KMS-11 (cell line): ENCODE measurements around the gene TPO.

ENCODE experiments used
- H2AFZ ChIP-seq: fragments of 200-600 bp; sonication (generic); 2 replicates; pipeline ENCODE4 v1.6.1; 2016; ENCODE audit warnings: antibody characterized with exemption, mixed run types, low read depth
- H3K27ac ChIP-seq: fragments of 200-600 bp; sonication (generic); 2 replicates; pipeline ENCODE4 v1.6.1; 2016; ENCODE audit warnings: mild to moderate bottlenecking, mixed run types
- H3K27me3 ChIP-seq: fragments of 200-600 bp; sonication (generic); 2 replicates; pipeline ENCODE4 v1.6.1; 2017; ENCODE audit warnings: mild to moderate bottlenecking, low read depth, mixed run types, moderate library complexity; ENCODE audit not compliant: insufficient read depth
- H3K36me3 ChIP-seq: fragments of 200-600 bp; sonication (generic); 2 replicates; pipeline ENCODE4 v1.6.1; 2017; ENCODE audit warnings: mild to moderate bottlenecking, mixed run types; ENCODE audit not compliant: insufficient read depth
- H3K4me1 ChIP-seq: fragments of 200-600 bp; sonication (generic); 2 replicates; pipeline ENCODE4 v1.6.1; 2016; ENCODE audit warnings: mild to moderate bottlenecking, low read depth, mixed run types; ENCODE audit not compliant: poor library complexity, severe bottlenecking
- H3K4me2 ChIP-seq: fragments of 200-600 bp; sonication (generic); 2 replicates; pipeline ENCODE4 v1.7.0; 2016; ENCODE audit warnings: mild to moderate bottlenecking, mixed run types
- H3K4me3 ChIP-seq: fragments of 200-600 bp; sonication (generic); IDR thresholded peaks from 2 replicates; pipeline ENCODE4 v1.6.1; 2017; ENCODE audit warnings: low read depth, low read length, mixed read lengths; ENCODE audit not compliant: insufficient read depth
- H3K79me2 ChIP-seq: fragments of 200-600 bp; sonication (generic); 2 replicates; pipeline ENCODE4 v1.6.1; 2016; ENCODE audit warnings: low read depth, mixed run types; ENCODE audit not compliant: insufficient read depth
- H3K9ac ChIP-seq: fragments of 200-600 bp; sonication (generic); 2 replicates; pipeline ENCODE4 v1.6.1; 2016; ENCODE audit warnings: mild to moderate bottlenecking, mixed run types
- H4K20me1 ChIP-seq: fragments of 200-600 bp; sonication (generic); 2 replicates; pipeline ENCODE4 v1.6.1; 2016; ENCODE audit warnings: mild to moderate bottlenecking, mixed run types; ENCODE audit not compliant: insufficient read depth
- CTCF ChIP-seq: fragments of 200-600 bp; sonication (generic); conservative IDR thresholded peaks from 2 replicates; pipeline ENCODE4 v1.6.1; 2017; ENCODE audit warnings: low read depth, mild to moderate bottlenecking, antibody characterized with exemption, low read length, moderate library complexity, mixed read lengths

TPO gene

GRCh38 chr2:1482253-1482675 lies 69.0 kb downstream of the TPO start:
- no peak overlapping the region for H3K4me2 ChIP-seq
- H4K20me1 ChIP-seq = no peaks in the 10 kb centered on the region
- no peak for TF ChIP-seq CTCF

GRCh38 chr2:1482981-1483380 lies 69.7 kb downstream of the TPO start:
- no peak overlapping the region for H3K4me2 ChIP-seq

More at GRCh38 chr2:1482253-1482675, 69.0 kb downstream of the TPO start:
- Histone ChIP-seq H3K9ac (no peak overlapping the region), H3K27ac (no peak overlapping the region), H3K4me3 (no peak overlapping the region), H2AFZ (no peak overlapping the region), H3K27me3 (no peaks in the 10 kb centered on the region), H3K79me2 (no peaks in the 10 kb centered on the region), H3K4me1 (no peaks in the 10 kb centered on the region), H3K36me3 (no peaks in the 10 kb centered on the region)

GRCh38 chr2:1483551-1483950 lies 70.3 kb downstream of the TPO start:
- no peak overlapping the region for H3K4me3 ChIP-seq
- H3K79me2 ChIP-seq = no peaks in the 10 kb centered on the region
- no peak overlapping the region for H3K27ac ChIP-seq
- H3K4me2 ChIP-seq = no peak overlapping the region
- no peaks in the 10 kb centered on the region for H3K4me1 ChIP-seq
- H2AFZ ChIP-seq = no peak overlapping the region
- H4K20me1 ChIP-seq = no peaks in the 10 kb centered on the region
- no peak overlapping the region for H3K9ac ChIP-seq
- H3K36me3 ChIP-seq = no peaks in the 10 kb centered on the region
- H3K27me3 ChIP-seq = no peaks in the 10 kb centered on the region
- TF ChIP-seq CTCF = no peak

More at GRCh38 chr2:1482981-1483380, 69.7 kb downstream of the TPO start:
- no peak overlapping the region for H3K9ac ChIP-seq
- no peaks in the 10 kb centered on the region for H4K20me1 ChIP-seq
- no peaks in the 10 kb centered on the region for H3K79me2 ChIP-seq
- no peaks in the 10 kb centered on the region for H3K27me3 ChIP-seq
- H3K27ac ChIP-seq = no peak overlapping the region
- no peaks in the 10 kb centered on the region for H3K4me1 ChIP-seq
- H2AFZ ChIP-seq = no peak overlapping the region
- H3K4me3 ChIP-seq = no peak overlapping the region
- no peak for TF ChIP-seq CTCF
- H3K36me3 ChIP-seq = no peaks in the 10 kb centered on the region

GRCh38 chr2:1484131-1484884 lies 71.0 kb downstream of the TPO start:
- Histone ChIP-seq H3K27me3 (no peaks in the 10 kb centered on the region), H3K4me1 (no peaks in the 10 kb centered on the region), H3K36me3 (no peaks in the 10 kb centered on the region), H3K4me2 (no peak overlapping the region), H3K4me3 (no peak overlapping the region), H3K79me2 (no peaks in the 10 kb centered on the region), H3K27ac (no peak overlapping the region), H2AFZ (no peak overlapping the region), H3K9ac (no peak overlapping the region), H4K20me1 (no peaks in the 10 kb centered on the region)
- no peak for TF ChIP-seq CTCF
